ENCODE results near the gene SEMA6D. TPM values are rescaled to one million over a fixed set of nuclear protein-coding genes. Genes with fewer than 3 reads are reported as not detected.

SEMA6D gene
- polyA plus RNA-seq, 1 donor (not counting 4 experiments of a cell fraction or from before 2014, with no cell fraction given): 0.67 TPM

- H3K4me2 ChIP-seq (ENCODE audit: control insufficient read depth, extremely low read depth, insufficient read depth, low read depth, low read length): no peak overlapping the region
- no peak overlapping the region for H3K4me3 ChIP-seq (ENCODE audit: control insufficient read depth in 2 of 3, extremely low read depth in 1 of 3, insufficient read depth in 2 of 3, low read depth in 1 of 3, low read length in 3 of 3)
- no peak for TF ChIP-seq EZH2 (IDR thresholded peaks at IDR 0.05; ENCODE audit: low read length)
- TF ChIP-seq, protein P1, sequence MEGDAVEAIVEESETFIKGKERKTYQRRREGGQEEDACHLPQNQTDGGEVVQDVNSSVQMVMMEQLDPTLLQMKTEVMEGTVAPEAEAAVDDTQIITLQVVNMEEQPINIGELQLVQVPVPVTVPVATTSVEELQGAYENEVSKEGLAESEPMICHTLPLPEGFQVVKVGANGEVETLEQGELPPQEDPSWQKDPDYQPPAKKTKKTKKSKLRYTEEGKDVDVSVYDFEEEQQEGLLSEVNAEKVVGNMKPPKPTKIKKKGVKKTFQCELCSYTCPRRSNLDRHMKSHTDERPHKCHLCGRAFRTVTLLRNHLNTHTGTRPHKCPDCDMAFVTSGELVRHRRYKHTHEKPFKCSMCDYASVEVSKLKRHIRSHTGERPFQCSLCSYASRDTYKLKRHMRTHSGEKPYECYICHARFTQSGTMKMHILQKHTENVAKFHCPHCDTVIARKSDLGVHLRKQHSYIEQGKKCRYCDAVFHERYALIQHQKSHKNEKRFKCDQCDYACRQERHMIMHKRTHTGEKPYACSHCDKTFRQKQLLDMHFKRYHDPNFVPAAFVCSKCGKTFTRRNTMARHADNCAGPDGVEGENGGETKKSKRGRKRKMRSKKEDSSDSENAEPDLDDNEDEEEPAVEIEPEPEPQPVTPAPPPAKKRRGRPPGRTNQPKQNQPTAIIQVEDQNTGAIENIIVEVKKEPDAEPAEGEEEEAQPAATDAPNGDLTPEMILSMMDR (optimal IDR thresholded peaks at IDR 0.05 in 1 of 3, IDR thresholded peaks at IDR 0.05 in 1 of 3, conservative IDR thresholded peaks at IDR 0.05 in 1 of 3; ENCODE audit: extremely low read depth in 1 of 3, insufficient read depth in 2 of 3, low read length in 3 of 3): no peak
- dilution Hi-C loops (cut with MboI; ENCODE audit: extremely low pct_ligation_motif_present, low sequenced_read_pairs): no loop called here
- no peak overlapping the region for H2AFZ ChIP-seq (ENCODE audit: control insufficient read depth, low read length)
- no peak overlapping the region for H3K9ac ChIP-seq (ENCODE audit: control insufficient read depth, extremely low read depth, insufficient read depth, low read length)
- H3K4me1 ChIP-seq (ENCODE audit: control insufficient read depth, extremely low read depth, insufficient read depth, low read length): peaks cover 2% of the 10 kb centered on the region
- no peaks in the 10 kb centered on the region for H3K9me3 ChIP-seq (ENCODE audit: control insufficient read depth, low read depth, low read length)
- H4K20me1 ChIP-seq (ENCODE audit: control insufficient read depth, extremely low read depth, insufficient read depth, low read length): no peaks in the 10 kb centered on the region
- H3K27me3 ChIP-seq (ENCODE audit: control insufficient read depth, extremely low read depth, insufficient read depth, low read length): no peaks in the 10 kb centered on the region
- no peaks in the 10 kb centered on the region for H3K79me2 ChIP-seq (ENCODE audit: control insufficient read depth, insufficient read depth, low read length)
- H3K9me1 ChIP-seq (ENCODE audit: control insufficient read depth, extremely low read depth, insufficient read depth, low read length): no peaks in the 10 kb centered on the region
- no peaks in the 10 kb centered on the region for H3K36me3 ChIP-seq (ENCODE audit: control insufficient read depth in 2 of 2, extremely low read depth in 1 of 2, insufficient read depth in 2 of 2, low read length in 2 of 2)
- no peak overlapping the region for H3K27ac ChIP-seq (ENCODE audit: control insufficient read depth, insufficient read depth, low read length)
- DNase-seq (ENCODE audit: low read depth, low spot score): no peak
- FAIRE-seq: no peak
These were observed 13.9 kb downstream of the SEMA6D start for GRCh38 chr15:47731230-47731629.

DNA sequence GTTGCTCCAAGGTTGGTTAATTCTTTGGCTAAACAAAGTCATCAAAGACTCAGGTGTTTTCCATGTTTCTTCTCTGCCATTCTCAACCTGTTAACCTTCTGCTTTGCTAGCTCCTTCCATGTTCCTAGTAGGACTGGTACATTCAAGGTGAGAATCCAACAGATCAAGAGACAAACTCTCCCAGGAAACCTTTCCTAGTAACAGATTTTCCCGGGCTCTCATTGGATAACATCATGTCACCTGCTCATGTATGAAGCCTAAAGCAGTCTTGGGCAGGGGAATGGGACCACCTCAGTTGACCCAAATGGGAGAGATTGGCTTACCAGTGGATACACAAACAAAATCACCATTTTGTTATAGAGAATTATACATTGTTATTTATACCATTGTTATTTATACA lies 14.9 kb downstream of the SEMA6D start:
- H3K9ac ChIP-seq (ENCODE audit: control insufficient read depth, extremely low read depth, insufficient read depth, low read length): no peak overlapping the region
- dilution Hi-C loops (cut with MboI; ENCODE audit: extremely low pct_ligation_motif_present, low sequenced_read_pairs): no loop called here
- H3K36me3 ChIP-seq (ENCODE audit: control insufficient read depth in 2 of 2, extremely low read depth in 1 of 2, insufficient read depth in 2 of 2, low read length in 2 of 2): no peaks in the 10 kb centered on the region
- no peak overlapping the region for H3K4me2 ChIP-seq (ENCODE audit: control insufficient read depth, extremely low read depth, insufficient read depth, low read depth, low read length)
- DNase-seq (ENCODE audit: low read depth, low spot score) (no peak), FAIRE-seq (no peak)
- no peak overlapping the region for H2AFZ ChIP-seq (ENCODE audit: control insufficient read depth, low read length)
- no peaks in the 10 kb centered on the region for H3K79me2 ChIP-seq (ENCODE audit: control insufficient read depth, insufficient read depth, low read length)
- no peaks in the 10 kb centered on the region for H3K4me1 ChIP-seq (ENCODE audit: control insufficient read depth, extremely low read depth, insufficient read depth, low read length)
- no peak overlapping the region for H3K27ac ChIP-seq (ENCODE audit: control insufficient read depth, insufficient read depth, low read length)
- H3K27me3 ChIP-seq (ENCODE audit: control insufficient read depth, extremely low read depth, insufficient read depth, low read length): no peaks in the 10 kb centered on the region
- H3K9me3 ChIP-seq (ENCODE audit: control insufficient read depth, low read depth, low read length): no peaks in the 10 kb centered on the region
- H4K20me1 ChIP-seq (ENCODE audit: control insufficient read depth, extremely low read depth, insufficient read depth, low read length): no peaks in the 10 kb centered on the region
- no peaks in the 10 kb centered on the region for H3K9me1 ChIP-seq (ENCODE audit: control insufficient read depth, extremely low read depth, insufficient read depth, low read length)
- TF ChIP-seq EZH2 (IDR thresholded peaks at IDR 0.05; ENCODE audit: low read length): no peak
- TF ChIP-seq, protein P1 (optimal IDR thresholded peaks at IDR 0.05 in 1 of 3, IDR thresholded peaks at IDR 0.05 in 1 of 3, conservative IDR thresholded peaks at IDR 0.05 in 1 of 3; ENCODE audit: extremely low read depth in 1 of 3, insufficient read depth in 2 of 3, low read length in 3 of 3): no peak
- no peak overlapping the region for H3K4me3 ChIP-seq (ENCODE audit: control insufficient read depth in 2 of 3, extremely low read depth in 1 of 3, insufficient read depth in 2 of 3, low read depth in 1 of 3, low read length in 3 of 3)
